ENCODE measurements around the gene MAB21L4.

MAB21L4 gene

DNA sequence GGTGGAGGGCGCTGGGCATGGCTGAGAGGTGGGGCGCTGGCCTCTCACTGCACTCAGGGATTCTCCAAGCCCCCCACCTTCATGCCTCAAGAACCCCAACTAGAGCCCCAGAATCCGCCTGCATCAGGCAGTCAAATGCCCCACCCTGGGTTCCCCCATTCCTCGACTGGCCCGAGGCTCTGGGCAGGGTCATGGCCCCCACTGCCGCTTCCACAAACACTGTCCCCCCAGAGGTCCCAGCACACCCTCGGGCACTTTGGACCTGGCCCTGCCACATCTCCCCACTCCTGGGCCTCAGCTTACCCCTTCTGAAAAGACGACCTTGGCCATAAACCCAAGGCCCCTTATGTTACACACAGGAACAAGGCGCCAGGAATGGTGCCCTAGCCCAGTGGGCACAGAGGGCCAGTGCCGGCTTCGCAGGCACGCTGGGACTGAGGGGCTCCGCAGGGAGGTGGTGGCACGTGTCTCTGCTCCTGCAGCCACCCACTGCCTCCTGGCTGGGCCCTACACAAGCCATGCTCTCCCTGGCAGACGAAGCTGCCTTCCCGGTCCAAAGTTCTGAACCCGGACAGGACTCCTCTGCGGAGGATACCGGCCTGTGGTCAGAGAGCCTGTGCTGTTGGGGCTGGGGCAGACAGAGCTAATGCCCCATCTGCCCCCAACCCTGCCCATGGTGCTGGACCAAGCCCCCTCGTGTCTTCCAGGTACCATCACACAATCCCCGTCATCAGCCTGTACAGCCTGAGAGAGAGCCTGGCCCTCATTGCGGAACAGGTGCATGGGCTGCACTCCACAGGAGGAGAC lies 20.5 kb downstream of the MAB21L4 start:
- FAIRE-seq = no peak

DNA sequence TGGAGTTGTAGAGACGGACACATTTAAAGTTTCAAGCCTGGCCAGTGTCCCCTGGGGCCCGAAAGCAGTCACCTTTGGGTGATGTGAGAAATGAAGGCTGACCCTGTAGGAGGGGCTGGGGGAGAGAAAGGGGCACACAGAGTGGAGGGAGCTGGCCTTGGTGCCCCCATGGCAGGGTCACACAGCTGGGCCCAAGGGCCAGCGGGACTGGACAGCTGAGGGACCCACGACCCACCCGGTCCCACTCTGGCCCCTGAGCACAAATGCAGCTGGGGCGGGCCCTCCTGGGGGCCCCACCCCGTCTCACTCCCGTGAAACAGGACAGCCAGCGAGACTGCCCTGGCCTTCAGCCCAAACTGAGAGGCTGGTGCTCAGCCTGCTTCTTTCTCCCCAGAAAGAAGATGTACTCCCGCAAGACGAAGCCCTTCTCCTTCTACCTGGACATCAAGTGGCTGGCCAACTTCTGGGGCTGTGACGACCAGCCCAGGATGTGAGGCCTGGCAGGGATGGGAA lies 21.2 kb downstream of the MAB21L4 start:
- FAIRE-seq = no peak

GRCh38 chr2:240873805-240874714 lies 21.9 kb downstream of the MAB21L4 start:
- no peak for FAIRE-seq

DNA sequence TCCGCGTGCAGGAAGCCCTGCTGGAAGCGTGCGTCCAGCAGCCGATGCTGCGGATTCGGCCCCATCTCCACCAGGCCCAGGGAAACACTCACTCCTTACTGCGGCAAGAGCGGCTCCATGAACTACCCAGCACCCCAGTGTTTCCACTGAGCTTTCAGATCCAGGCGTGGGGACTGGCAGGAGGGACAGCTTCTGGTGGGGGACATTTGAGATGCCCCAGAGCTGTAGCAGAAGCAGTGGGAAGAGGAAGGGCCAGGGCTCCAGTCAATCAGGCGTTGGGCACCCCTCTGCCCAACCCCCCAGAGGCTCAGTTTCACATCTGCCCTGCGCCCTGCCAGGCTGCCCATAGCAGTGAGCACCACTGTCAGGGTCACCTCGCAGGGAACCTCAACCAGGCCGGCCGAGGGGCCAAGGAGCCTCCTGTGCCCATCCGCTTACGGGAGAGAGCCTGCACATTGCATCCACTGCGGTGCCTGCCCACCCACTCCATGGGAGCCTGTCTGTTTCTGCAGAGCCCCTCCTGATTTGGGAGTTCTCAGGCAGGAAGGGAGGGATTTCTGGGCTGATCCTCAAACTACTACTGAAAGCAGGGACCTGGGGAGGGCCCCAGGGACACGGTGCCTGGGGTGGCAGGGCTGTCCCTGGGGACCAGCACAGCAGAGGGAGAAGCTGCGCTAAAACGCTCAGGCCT lies 22.7 kb downstream of the MAB21L4 start:
- FAIRE-seq = no peak

DNA sequence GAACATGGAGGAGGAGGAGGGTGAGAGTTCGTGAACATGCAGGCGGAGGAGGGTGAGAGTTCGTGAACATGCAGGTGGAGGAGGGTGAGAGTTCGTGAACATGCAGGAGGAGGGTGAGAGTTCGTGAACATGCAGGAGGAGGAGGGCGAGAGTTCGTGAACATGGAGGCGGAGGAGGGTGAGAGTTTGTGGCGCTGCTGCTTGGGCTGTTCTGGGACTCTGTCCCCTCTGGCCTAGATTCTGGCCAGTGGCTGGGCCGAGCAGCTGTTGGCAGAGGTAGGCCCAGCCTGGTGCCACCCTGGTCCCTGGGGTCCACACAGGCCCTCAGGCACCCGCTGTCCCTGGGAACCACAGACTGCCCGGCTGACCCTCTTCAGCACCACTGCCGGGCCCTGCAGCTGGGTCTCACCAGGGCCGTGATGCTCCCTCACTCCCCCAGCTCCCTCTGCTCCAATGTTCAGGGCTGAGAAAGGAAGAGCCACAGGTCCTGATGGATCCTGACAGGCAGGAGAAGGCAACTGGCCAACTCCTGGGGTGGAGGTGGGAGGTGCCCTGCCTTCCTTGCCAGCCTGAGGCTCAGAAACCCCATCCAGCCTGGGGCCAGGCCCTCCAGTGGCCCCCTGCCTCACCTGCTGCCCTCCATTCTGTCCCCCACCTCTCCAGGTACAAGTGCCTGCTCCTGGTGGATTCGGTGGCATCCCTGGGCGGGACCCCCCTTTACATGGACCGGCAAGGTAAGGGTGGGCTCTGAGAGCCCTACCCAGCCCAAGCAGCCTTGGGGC lies 23.4 kb downstream of the MAB21L4 start:
- FAIRE-seq = no peak

DNA sequence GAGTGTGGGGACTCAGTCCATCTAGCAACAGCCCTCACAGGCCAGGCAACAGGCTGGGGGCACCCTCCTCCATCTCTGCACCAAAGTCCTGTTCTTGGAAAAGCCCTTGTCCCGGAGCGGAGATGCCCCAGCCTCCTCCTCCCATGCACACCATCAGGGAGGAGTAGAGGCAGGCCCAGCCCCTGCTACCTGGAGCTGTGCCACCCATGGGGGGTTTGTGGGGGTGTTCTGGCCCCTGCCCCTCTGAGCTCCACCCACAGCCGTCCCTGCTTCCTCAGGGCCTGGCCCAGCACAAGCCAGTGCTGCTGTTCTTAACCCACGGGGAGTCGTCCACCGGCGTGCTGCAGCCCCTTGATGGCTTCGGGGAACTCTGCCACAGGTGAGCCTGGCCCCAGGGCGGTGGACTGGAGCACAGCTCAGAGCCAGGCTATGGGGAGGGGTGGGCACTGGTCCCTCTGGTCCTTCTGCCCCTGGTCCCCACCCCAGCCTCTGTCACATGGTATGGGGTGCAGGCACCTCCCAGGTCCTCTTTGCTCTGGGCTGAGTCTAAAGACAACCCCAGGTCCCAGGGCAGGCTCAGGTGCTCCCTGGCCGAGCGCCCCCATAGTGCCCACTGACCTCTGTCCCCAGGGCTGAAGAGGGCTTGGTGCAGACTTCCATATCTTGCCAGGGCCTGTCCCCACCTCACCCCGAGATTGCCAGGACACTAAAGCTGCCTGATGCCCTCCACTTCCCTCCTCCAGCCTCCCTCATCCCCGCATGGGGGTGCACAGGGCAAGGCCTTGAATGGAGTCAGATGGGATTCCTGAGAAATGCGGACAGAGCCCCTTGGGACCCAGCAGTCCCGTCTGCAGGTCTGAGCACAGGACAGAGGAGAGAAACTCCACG lies 24.6 kb downstream of the MAB21L4 start:
- no peak for FAIRE-seq

DNA sequence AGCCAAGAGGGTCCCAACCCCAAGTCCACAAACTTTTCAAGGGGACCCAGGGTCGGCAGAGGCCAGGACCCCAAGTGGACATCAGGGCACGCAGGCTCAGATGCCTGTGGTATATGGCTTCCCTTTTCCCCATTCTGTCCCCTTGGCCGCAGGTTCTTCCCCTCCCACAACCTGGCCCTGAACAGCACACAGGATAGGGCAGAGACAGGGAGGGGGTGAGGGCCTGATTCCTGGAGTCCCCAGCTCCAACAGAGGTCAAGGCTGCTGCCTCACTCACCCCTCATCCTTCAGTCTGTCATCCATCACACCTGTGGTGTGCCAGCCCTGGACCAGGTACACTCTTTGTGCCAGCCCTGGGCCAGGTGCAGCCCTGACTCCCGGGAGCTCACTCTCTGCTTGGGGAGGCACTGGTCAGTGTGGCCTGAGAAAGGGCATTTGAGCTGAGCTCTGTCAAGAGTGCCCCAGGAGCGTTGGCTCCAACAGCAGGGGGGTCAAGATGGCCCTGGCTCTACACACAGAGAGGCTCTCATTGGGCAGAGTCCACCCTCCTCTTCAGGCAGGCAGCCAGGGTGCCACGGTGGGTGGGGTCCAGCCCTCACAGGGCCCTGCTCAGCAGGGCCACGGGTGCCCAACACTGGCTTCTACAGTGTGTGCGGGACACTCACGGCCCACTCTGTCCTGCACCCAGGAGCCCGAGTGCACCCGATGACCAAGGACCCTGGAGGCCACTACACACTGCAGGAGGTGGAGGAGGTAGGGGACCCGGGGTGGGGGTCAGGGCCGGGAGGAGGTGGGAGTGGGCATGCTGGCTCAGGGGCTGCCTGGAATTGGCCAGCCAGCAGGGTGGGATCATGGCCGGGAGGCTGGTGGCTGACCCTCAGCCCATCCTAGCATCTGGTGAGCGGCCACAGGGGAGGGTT lies 25.7 kb downstream of the MAB21L4 start:
- FAIRE-seq = no peak

- FAIRE-seq = no peak
Observed at GRCh38 chr2:240869109-240869955, 26.6 kb downstream of the MAB21L4 start.

GRCh38 chr2:240868286-240869108 lies 27.5 kb downstream of the MAB21L4 start, which contains the start of gene AGXT:
Gene AGXT, plus strand, starts transcription at chr2:240868824. Its CDS starts 42 bp downstream, at chr2:240868866.
- FAIRE-seq = no peak

DNA sequence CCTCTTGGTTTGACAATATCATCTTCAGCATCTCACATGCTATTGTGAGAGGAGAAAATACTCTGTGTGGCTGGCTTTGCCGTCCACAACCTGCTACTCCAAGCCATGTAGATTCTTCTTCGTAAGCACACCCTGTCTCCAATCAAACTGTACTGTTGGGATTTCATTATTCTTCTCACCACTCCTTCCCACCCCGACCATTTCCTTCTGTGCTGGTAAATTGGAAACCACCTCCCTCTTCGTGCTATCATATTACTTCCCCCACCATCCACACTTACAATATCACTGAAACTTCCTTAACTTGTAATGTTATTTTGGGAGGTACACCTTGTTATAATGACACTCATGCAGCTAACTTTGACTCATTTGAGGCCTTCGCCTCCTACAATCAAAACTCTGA lies 30.6 kb downstream of the MAB21L4 start:
- no peak for FAIRE-seq

DNA sequence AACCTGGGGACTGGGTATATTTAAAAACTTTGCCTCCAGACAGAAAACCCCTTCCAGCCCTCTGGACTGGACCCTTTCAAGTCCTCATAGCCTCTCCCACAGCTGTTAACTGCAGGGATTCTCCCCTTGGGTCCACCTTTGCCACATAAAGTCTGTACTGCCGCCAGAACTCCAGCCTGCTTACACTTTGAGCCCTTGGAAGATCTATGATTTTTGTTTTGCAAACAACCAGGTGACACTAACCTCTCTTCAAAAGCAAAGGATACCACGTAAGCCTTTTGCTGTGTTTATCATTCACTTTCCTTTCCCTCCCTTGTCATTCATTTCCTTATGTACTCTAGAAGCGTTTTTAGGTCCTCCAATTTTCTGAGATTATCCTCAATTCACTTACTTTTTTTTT lies 31.5 kb downstream of the MAB21L4 start:
- no peak for FAIRE-seq

GRCh38 chr2:240861547-240861946 lies 34.4 kb downstream of the MAB21L4 start:
- no peak for FAIRE-seq

GRCh38 chr2:240858871-240859270 lies 37.1 kb downstream of the MAB21L4 start:
- FAIRE-seq = no peak

- no peak for FAIRE-seq
Observed at GRCh38 chr2:240858321-240858720, 37.6 kb downstream of the MAB21L4 start.

DNA sequence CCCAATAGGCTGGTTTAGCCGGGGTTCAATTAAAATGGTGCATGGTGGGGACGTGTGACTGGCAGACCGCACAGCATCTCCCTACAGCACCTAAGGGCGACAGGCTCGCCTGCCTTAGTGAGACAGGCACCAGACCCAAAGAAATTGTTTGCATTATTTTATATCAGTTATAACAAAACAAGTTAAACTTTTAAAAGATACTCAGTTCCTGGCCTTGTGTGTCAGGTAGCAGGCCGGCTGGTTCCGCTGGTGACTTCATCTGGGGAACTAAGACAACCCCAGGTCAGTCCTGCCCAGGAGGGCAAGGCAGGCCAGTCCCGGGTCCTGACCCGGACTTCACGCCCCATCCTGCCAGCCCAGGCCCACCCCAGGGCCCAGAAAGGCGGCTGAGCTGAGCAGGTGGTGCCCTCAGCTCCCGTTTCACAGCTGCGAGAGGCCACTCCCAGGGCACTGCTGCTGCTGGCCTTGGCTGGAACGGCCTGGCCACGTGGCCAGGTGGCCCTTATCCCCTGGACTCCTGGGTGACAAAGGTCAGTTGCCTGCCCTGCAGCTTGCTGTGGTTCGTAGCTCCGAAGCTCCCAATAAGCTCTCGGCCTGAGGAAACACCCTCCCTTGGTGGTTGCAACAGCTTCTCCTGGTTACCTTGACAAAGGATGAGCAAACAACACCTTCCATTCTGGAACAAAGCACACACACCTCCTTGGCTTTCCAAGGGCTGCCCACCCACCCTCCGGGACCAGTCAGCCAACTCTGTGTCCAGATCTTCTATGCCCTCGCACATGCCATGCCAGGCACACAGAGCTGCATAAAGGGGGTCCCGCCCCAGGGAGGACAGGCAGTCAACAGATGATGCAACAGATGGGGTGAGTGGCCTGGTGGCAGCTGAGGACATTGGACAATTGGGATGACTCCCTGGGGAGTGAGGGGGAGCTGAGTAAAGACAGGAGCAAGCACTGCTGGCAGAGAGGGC lies 38.6 kb downstream of the MAB21L4 start:
- FAIRE-seq = no peak

- FAIRE-seq = no peak
Observed at GRCh38 chr2:240856151-240856980, 39.6 kb downstream of the MAB21L4 start.

Measured in islet of Langerhans (tissue), 1 donor.